Keratinocyte (primary cell): Measurements from ENCODE around the gene RHOF.

Source experiments
- CTCF ChIP-seq, 3 experiments: IDR thresholded peaks in 1 of 3; conservative IDR thresholded peaks in 1 of 3; optimal IDR thresholded peaks in 1 of 3; 2 replicates in 2 of 3; 3 replicates in 1 of 3; pipeline versions ENCODE3 to v1.5.1; 2011; ENCODE audit warnings: low read length in 3 of 3, mild to moderate bottlenecking in 3 of 3, moderate library complexity in 2 of 3, control low read depth in 1 of 3, inconsistent platforms in 1 of 3; ENCODE audit not compliant: insufficient read depth in 2 of 3; ENCODE audit errors: extremely low read depth in 1 of 3
- EZH2 ChIP-seq: IDR thresholded peaks from one replicate; pipeline ENCODE4 v1.6.1; 2012; ENCODE audit warnings: inconsistent platforms, mild to moderate bottlenecking, low read length, moderate library complexity

- TF ChIP-seq EZH2 = no peak
- no peak for TF ChIP-seq CTCF (optimal IDR thresholded peaks at IDR 0.05 in 1 of 3, IDR thresholded peaks at IDR 0.05 in 1 of 3, conservative IDR thresholded peaks at IDR 0.05 in 1 of 3; ENCODE audit: extremely low read depth in 1 of 3, insufficient read depth in 2 of 3, low read length in 3 of 3)
Observed at GRCh38 chr12:121751749-121752351, 41.6 kb downstream of the RHOF start.
